GM23248 (cell line): ENCODE results near the gene PPP1R15B.

ENCODE experiments used
- EZH2 ChIP-seq: fragments of 200-600 bp; sonication (generic); IDR thresholded peaks from 2 replicates; pipeline ENCODE4 v1.6.1; 2018; ENCODE audit warnings: antibody characterized with exemption, mild to moderate bottlenecking; ENCODE audit not compliant: insufficient read depth, poor library complexity, severe bottlenecking
- EZH2phosphoT487 ChIP-seq: fragments of 200-600 bp; sonication (generic); IDR thresholded peaks from 2 replicates; pipeline ENCODE4 v1.6.1; 2018; ENCODE audit warnings: antibody characterized with exemption, moderate library complexity, mild to moderate bottlenecking, low read depth; ENCODE audit not compliant: insufficient read depth

DNA sequence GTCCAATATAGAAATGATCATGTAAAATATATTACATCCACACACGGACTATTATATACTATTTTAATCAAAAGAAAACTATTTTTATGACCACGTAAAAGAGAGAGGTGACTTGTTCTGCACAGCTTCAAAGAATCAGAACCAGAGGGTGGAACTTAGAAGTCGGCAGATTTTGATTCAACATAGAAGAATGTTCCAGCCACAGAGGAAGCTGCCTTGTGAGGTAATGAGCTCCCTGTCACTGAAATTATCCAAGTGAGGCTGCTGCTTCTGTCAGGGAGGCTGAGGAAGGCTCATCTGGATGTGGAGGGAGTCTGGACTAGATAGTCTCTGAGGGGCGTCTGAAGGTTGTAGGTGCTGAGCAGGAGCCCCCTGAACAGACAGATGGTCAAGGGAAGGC is 54.6 kb downstream of the PPP1R15B start:
- TF ChIP-seq EZH2 (no peak), EZH2phosphoT487 (no peak)
